Neural progenitor cell (in vitro differentiated cells): ENCODE data around the gene LSM14A.

Experiments used
- EZH2phosphoT487 ChIP-seq: fragments of 200-600 bp; sonication (generic); IDR thresholded peaks from 2 replicates; pipeline ENCODE4 v1.6.1; 2017; ENCODE audit warnings: antibody characterized with exemption
- TF ChIP-seq, protein P1 (sequence below): fragments of 200-600 bp; sonication (generic); IDR thresholded peaks from 2 replicates; pipeline ENCODE4 v1.5.1; 2017; ENCODE audit warnings: antibody characterized with exemption, mild to moderate bottlenecking

DNA sequence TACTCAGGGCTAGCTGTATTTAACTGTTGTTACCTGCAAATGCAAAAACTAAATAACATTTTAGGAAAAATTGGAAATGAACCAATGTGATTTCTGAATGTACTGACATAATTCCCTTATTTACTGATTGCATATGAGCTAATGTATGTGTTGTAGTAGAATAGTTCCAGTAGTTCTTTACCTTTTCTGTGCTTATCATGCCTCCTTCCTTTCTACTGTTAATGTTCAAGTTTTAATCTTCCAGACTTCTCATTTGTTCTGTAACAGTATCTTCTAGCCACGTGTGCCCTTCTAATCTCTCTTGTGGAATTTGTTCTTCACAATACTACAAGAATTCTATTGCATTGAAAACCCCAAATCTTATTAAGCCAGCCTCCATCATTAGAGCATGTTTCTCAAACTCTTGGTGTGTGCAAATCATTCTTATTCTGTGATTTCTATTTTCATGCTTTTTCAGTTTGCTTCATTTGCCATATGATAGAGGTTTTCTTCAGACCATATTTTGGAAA lies 17.7 kb downstream of the LSM14A start:
- TF ChIP-seq, protein P1, sequence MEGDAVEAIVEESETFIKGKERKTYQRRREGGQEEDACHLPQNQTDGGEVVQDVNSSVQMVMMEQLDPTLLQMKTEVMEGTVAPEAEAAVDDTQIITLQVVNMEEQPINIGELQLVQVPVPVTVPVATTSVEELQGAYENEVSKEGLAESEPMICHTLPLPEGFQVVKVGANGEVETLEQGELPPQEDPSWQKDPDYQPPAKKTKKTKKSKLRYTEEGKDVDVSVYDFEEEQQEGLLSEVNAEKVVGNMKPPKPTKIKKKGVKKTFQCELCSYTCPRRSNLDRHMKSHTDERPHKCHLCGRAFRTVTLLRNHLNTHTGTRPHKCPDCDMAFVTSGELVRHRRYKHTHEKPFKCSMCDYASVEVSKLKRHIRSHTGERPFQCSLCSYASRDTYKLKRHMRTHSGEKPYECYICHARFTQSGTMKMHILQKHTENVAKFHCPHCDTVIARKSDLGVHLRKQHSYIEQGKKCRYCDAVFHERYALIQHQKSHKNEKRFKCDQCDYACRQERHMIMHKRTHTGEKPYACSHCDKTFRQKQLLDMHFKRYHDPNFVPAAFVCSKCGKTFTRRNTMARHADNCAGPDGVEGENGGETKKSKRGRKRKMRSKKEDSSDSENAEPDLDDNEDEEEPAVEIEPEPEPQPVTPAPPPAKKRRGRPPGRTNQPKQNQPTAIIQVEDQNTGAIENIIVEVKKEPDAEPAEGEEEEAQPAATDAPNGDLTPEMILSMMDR: no peak
- no peak for TF ChIP-seq EZH2phosphoT487
